Measurements from ENCODE around the gene BLVRB.
"Not testable (repeated sequence)": the region's sequence is repeated elsewhere in the genome, so short reads cannot be mapped to it uniquely, and the experiment has no call there.

BLVRB gene

GRCh38 chr19:40449506-40449905, 16.0 kb downstream of the BLVRB start:
- DNase-seq (ENCODE audit: low read depth), result no peak

GRCh38 chr19:40446263-40446784, 19.2 kb downstream of the BLVRB start:
- no peak for DNase-seq (ENCODE audit: low read depth)

- DNase-seq (ENCODE audit: low read depth), result no peak
These were observed 19.7 kb downstream of the BLVRB start for GRCh38 chr19:40445780-40446262.

- DNase-seq (ENCODE audit: low read depth), result no peak
These were observed 20.7 kb downstream of the BLVRB start for GRCh38 chr19:40444825-40445312.

DNA sequence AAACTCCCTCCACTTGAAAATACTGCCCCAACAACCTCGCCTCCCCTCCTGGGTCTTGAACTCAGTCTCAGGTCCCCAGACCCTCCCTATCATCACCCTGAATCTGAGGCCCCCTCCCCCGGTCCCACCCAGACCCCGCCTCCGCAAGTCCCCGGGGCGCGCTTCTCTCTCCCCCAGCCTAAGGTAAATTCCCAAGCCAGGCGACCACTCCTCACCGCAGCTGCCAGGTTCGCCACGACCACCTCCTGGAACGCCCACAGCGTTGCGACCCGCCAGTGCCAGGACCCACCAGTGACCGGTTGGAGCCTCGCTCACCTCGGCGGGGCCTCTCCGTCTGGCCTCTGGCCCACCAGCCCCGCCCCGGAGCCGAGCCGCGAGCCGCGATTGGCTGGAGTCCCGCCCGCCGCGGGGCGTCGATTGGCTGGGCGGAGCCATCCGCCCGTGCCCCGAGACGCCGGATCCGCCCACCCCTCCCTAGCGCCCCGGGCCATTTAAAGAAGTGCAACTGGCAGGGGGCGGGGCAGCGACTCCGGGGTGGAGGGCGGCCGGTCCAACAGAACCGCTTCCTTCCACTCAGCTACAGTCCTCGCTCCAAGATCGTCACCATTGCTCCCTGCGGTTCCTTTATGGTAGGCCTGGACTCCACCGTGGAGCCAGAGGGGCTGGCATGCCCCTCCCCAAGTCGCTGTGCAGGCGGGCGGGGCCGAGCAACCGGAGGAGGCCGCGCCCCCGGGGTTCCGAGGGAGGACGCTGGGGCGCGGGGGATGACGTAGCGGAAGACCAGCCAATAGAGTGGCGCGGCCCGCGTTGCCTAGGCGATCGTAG, 21.3 kb downstream of the BLVRB start, which contains the start of gene SERTAD3:
SERTAD3 (minus strand) TSS at position 336 of the 825 bp plus-strand sequence. CDS start 2,255 bp downstream, outside the sequence.
- peak; percentile 95 for DNase-seq (ENCODE audit: low read depth)

- DNase-seq (ENCODE audit: low read depth), result peak; percentile 98
These were observed 22.2 kb downstream of the BLVRB start for GRCh38 chr19:40443131-40443999.

DNA sequence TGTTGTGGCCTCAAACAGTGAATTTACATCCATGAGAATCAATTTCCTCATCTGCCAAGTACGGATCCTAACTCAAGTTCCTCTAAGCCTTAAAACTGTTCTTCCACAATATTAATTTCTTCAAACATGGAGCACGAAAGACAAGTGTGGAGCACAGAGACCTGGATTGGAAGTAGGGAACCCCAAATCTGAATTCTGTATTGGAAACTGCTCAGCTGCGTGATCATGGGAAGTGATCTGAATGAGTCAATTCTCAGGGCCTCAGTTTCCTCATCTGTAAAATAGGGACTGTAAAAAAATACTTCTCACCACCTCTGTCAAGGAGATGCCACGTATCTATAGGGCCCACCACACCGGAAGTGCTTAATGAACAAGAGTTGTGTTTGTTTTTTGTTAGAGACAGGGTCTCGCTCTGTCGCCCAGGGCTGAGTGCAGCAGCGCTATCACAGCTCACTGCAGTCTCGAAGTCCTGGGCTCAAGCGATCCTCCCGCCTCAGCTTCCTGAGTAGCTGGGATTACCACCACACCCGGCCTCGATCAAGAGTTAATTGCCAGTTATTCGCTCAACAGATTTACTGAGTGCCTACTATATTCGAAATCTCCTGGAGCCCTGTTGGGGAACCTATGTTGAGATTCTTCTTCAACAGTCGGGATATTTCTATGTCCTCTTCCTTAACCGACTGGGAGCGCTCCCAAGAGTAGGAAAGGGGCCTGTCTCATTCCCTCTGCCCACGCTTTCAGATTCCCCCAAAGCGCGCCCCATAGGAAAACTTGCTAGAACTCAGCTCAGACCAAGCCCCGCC, 23.0 kb downstream of the BLVRB start:
- DNase-seq (ENCODE audit: low read depth), result no peak

DNA sequence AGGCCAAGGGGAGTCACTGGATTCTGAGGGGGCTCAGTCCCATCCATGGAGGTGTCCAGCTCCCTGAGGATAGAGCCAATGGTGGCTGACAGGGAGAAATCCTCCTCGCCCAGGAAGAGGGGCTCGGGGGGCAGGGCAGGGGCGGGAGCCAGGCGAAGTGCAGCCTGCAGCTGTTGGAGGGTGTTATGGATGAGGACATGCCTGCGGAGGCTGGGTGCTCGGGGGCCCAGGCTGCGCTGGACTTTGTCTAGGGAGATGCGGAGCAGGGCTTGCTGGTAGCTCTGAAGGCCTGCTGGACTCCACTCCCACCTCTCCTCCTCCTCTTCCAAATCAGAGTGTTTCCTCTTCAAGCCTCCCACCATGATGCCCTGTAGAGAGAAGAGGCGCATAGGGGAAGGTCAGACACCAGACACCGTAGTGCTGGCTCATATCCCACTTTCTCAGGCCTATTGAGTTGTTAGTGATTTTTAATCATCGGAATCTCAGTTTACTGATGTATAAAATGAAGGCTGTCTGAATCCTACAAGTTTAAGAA, 23.8 kb downstream of the BLVRB start:
- DNase-seq (ENCODE audit: low read depth), result no peak

- no peak for DNase-seq (ENCODE audit: low read depth)
These were observed 27.3 kb downstream of the BLVRB start for GRCh38 chr19:40438284-40438683.

DNA sequence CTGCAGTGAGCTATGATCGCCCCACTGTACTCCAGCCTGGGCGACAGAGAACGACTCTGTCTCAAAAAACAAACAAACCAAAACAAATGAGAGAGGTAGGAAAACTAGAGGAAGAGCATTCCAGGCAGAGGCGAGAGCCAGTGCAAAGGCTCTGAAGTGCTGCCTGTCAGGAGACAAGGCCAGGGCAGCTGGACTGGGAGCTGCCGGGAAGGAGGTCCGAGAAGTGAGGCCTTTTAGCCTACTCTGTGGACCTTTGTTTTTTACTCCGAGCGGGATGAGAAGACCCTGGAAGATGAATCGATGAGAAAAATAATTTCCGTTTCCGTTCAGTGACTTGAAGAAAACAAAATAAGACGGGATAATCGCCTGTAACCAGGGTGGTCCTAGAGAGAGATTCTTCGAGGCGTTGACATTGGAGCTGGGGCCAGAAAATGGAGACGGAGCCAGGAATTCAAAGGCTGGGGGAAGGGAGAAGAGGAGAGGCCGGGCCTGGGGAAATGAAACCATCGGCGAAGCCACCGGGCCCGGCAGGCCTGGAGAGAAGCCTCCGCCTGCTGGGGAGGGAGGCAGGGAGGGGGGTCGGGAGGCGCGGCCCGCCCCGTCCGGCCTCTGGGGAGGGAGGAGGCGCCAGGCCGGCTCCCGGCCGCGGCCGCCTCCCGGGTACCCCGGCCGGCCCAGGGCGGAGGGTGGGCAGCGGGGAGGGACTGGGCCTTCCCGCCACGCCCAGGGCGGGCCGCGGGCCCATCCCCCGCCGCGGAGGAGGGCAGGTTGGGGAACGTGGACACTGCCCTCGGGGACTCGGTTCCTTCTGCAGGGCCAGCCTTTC, 31.9 kb downstream of the BLVRB start:
- DNase-seq (ENCODE audit: low read depth), result peak; percentile 18

DNA sequence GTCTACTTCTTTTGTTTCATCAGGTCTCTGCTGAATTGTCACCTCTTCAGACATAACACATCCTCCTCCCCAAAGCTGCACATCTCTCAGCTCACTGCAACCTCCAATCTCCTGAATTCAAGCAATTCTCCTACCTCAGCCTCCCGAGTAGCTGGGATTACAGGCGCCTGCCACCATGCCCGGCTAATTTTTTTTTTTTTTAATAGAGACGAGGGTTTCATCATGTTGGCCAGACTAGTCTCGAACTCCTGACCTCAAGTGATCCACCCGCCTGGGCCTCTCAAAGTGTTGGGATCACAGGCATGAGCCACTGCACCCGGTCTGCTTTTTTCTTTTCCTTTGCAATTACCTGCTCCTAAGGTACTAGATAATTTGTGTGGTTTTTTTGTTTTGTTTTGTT, 32.8 kb downstream of the BLVRB start:
- DNase-seq (ENCODE audit: low read depth), result not testable (repeated sequence)

DNA sequence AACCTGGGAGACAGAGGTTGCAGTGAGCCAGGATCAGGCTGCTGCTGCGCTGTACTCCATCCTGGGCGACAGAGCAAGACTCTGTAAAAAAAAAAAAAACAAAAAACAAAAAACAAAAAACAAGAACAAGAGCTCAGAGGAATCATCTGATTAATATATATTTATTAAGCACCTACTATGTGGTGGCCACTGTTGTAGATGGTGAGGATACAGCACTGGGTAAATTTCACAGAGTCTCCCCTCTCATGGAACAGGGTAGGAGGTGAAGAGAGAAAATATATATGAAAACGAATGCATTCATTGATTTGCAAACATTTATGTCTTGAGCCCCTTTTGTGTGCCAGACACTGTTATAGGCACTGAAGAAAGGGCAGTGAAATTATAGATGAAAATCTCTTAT, 33.8 kb downstream of the BLVRB start:
- DNase-seq (ENCODE audit: low read depth), result no peak

GRCh38 chr19:40430242-40430641, 35.3 kb downstream of the BLVRB start:
- DNase-seq (ENCODE audit: low read depth), result not testable (repeated sequence)

- not testable (repeated sequence) for DNase-seq (ENCODE audit: low read depth)
These were observed 37.3 kb downstream of the BLVRB start for GRCh38 chr19:40428197-40428596.

DNA sequence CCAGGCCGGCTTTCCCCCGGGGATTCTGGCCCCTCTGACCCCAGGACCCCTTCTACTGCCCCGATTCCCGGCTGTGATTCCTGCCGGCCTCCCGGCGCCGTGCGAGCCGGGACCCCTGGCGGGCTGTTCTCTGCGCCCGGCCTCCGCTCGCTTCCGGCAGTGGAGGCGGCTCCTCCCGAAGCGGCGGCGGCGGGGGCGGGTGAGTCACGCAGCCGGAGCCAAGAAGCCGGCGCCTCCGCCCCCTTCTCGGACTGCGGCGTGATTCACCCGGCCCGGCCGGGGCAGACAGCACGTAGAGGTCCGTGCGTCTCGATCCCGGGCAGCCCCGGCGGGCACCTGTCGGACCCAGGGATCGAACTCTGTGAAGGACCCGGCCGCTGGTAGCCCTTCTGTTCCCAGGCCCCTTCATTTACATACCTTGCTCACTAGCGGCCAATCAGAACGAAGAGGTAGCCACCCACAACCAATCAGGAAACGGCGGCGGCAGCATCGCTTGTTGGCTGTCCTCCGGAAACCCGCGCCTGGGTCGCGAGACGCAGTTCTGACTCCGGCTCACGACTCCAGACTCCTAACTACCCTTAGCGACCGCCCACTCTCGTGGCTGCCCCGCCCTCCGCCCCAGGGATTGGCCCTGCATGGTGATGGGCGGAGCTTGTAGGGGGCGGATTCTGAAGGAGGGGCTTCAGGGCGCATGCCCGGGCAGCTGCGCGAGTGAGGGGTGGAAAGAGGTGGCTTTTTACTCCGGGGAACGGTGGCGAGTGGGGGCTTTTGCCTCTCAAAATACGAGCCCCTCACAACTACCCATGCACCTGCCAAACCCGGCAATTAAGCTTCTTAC, 39.9 kb downstream of the BLVRB start, which contains the start of gene SERTAD1:
SERTAD1 (minus strand) TSS at position 543 of the 838 bp plus-strand sequence. CDS start 2,446 bp downstream, outside the sequence.
- DNase-seq (ENCODE audit: low read depth), result peak; percentile 100

- DNase-seq (ENCODE audit: low read depth), result no peak
These were observed 40.7 kb downstream of the BLVRB start for GRCh38 chr19:40424637-40425449.

DNA sequence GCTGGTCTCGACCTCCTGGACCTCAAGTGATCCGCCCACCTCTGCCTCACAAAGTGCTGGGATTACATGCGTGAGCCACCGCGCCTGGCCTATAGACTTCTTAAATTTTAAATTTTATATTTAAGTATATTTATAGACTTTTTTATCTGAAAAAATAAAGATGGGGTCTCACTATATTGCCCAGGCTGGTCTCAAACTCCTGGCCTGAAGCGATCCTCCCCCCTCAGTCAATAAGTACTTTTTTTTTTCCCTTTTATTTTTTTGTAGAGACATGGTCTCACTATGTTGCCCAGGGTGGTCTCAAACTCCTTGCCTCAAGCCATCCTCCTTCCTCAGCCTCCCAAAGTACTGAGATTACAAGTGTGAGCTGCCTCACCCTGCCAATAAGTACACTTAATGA, 41.6 kb downstream of the BLVRB start:
- DNase-seq (ENCODE audit: low read depth), result no peak

All from stimulated activated CD8-positive, alpha-beta memory T cell treated with anti-CD3 and anti-CD28 coated beads, Interleukin-4, amount 100 ng/mL, for 24 hours (primary cell).